ENCODE data around the gene TRPV2. TPM values are rescaled to one million over a fixed set of nuclear protein-coding genes. Genes with fewer than 3 reads are reported as not detected.

Gene TRPV2
- total and polyA plus RNA-seq, 2 of the 4 experiments (the other 2 are of a cell fraction): 30.8 to 32.8 TPM

DNA sequence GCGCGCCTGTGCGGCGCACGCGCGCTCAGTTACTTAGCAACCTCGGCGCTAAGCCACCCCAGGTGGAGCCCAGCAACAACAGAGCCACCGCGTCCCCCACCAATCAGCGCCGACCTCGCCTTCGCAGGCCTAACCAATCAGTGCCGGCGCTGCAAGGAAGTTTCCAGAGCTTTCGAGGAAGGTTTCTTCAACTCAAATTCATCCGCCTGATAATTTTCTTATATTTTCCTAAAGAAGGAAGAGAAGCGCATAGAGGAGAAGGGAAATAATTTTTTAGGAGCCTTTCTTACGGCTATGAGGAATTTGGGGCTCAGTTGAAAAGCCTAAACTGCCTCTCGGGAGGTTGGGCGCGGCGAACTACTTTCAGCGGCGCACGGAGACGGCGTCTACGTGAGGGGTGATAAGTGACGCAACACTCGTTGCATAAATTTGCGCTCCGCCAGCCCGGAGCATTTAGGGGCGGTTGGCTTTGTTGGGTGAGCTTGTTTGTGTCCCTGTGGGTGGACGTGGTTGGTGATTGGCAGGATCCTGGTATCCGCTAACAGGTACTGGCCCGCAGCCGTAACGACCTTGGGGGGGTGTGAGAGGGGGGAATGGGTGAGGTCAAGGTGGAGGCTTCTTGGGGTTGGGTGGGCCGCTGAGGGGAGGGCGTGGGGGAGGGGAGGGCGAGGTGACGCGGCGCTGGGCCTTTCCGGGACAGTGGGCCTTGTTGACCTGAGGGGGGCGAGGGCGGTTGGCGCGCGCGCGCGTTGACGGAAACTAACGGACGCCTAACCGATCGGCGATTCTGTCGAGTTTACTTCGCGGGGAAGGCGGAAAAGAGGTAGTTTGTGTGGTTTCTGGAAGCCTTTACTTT is 34.5 kb upstream of the TRPV2 start, which contains the start of gene UBB:
Gene UBB, plus strand, starts transcription at position 452 of the 856 bp plus-strand sequence. CDS start 817 bp downstream, outside the sequence.
- peak within 1 kb of the TSS; percentile 71 for H2AK9ac ChIP-seq (replicated peaks; ENCODE audit: low read depth, low read length, poor library complexity)
- H3K4ac ChIP-seq (ENCODE audit: low read depth, low read length): peak within 1 kb of the TSS; percentile 95
- H2BK15ac ChIP-seq (ENCODE audit: low read depth, low read length): no peak within 1 kb of the TSS; the same call in 2 of the 3 replicates
- ATAC-seq (ENCODE audit: low read depth): peak; percentile 96
- peak within 1 kb of the TSS; percentile 93 for H3K9ac ChIP-seq (ENCODE audit: low read depth, low read length)
- peak; percentile 99 for DNase-seq
- TF ChIP-seq CEBPB (IDR thresholded peaks at IDR 0.05; ENCODE audit: low read depth, low read length) (peak; percentile 99), SMC3 (IDR thresholded peaks at IDR 0.05; ENCODE audit: low read depth, low read length) (no peak), BHLHE40 (IDR thresholded peaks at IDR 0.05; ENCODE audit: low read depth, low read length) (peak; percentile 36; the same call in 1 of the 2 replicates), FOS (IDR thresholded peaks at IDR 0.05; ENCODE audit: low read depth, low read length) (0 out of 2 replicates have a peak, but pooled peaks have one; percentile 24), NFE2L2 (IDR thresholded peaks at IDR 0.05; ENCODE audit: low read depth, low read length) (peak; percentile 54; the same call in 1 of the 2 replicates), CHD1 (IDR thresholded peaks at IDR 0.05; ENCODE audit: low read depth, low read length) (peak; percentile 37; the same call in 1 of the 2 replicates), RFX5 (IDR thresholded peaks at IDR 0.05; ENCODE audit: low read depth, low read length) (peak; percentile 91), POLR2A (IDR thresholded peaks at IDR 0.05; ENCODE audit: low read depth, low read length) (peak; percentile 99), MAZ (IDR thresholded peaks at IDR 0.05; ENCODE audit: borderline replicate concordance, low read depth, low read length) (no peak; the same call in 1 of the 2 replicates), MXI1 (IDR thresholded peaks at IDR 0.05; ENCODE audit: borderline replicate concordance, low read depth, low read length) (peak; percentile 62)
- TF ChIP-seq, protein P1, sequence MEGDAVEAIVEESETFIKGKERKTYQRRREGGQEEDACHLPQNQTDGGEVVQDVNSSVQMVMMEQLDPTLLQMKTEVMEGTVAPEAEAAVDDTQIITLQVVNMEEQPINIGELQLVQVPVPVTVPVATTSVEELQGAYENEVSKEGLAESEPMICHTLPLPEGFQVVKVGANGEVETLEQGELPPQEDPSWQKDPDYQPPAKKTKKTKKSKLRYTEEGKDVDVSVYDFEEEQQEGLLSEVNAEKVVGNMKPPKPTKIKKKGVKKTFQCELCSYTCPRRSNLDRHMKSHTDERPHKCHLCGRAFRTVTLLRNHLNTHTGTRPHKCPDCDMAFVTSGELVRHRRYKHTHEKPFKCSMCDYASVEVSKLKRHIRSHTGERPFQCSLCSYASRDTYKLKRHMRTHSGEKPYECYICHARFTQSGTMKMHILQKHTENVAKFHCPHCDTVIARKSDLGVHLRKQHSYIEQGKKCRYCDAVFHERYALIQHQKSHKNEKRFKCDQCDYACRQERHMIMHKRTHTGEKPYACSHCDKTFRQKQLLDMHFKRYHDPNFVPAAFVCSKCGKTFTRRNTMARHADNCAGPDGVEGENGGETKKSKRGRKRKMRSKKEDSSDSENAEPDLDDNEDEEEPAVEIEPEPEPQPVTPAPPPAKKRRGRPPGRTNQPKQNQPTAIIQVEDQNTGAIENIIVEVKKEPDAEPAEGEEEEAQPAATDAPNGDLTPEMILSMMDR (conservative IDR thresholded peaks at IDR 0.05; ENCODE audit: low read depth, low read length): 0 out of 2 replicates have a peak, but pooled peaks have one; percentile 11
- TF ChIP-seq, protein P2, sequence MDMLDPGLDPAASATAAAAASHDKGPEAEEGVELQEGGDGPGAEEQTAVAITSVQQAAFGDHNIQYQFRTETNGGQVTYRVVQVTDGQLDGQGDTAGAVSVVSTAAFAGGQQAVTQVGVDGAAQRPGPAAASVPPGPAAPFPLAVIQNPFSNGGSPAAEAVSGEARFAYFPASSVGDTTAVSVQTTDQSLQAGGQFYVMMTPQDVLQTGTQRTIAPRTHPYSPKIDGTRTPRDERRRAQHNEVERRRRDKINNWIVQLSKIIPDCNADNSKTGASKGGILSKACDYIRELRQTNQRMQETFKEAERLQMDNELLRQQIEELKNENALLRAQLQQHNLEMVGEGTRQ (IDR thresholded peaks at IDR 0.05; ENCODE audit: low read depth, low read length): no peak; the same call in 1 of the 2 replicates
- peaks cover 42% of the 10 kb centered on the region for H4K20me1 ChIP-seq (ENCODE audit: insufficient read depth, low read length)
- H3K4me3 ChIP-seq (ENCODE audit: insufficient read depth, low read depth, low read length): peak within 1 kb of the TSS; percentile 82
- peak within 1 kb of the TSS; percentile 95 for H2BK5ac ChIP-seq (ENCODE audit: low read depth, low read length, poor library complexity, severe bottlenecking)
- peak within 1 kb of the TSS; percentile 98 for H3K14ac ChIP-seq (replicated peaks; ENCODE audit: low read depth, low read length)
- H3K9me1 ChIP-seq (ENCODE audit: insufficient read depth, low read length): 0 out of 2 replicates have a peak, but pooled peaks cover 6% of the 10 kb centered on the region
- H3K4me2 ChIP-seq (ENCODE audit: low read depth, low read length): peak within 1 kb of the TSS; percentile 98
- peaks cover 20% of the 10 kb centered on the region for H3K36me3 ChIP-seq (ENCODE audit: control insufficient read depth, insufficient read depth, low read length)
- H3K27me3 ChIP-seq (ENCODE audit: control insufficient read depth, insufficient read depth, low read length): no peaks in the 10 kb centered on the region
- H3K4me1 ChIP-seq (ENCODE audit: control insufficient read depth, insufficient read depth, low read length): peaks cover 4% of the 10 kb centered on the region; the same call in 1 of the 2 replicates
- H3K18ac ChIP-seq (ENCODE audit: low read depth, low read length): peak within 1 kb of the TSS; percentile 81
- no peaks in the 10 kb centered on the region for H3K9me3 ChIP-seq (ENCODE audit: control insufficient read depth, insufficient read depth, low read length)
- peak within 1 kb of the TSS; percentile 91 for H2AFZ ChIP-seq (replicated peaks; ENCODE audit: low read length, poor library complexity)
- peak within 1 kb of the TSS; percentile 79; the same call in 1 of the 2 replicates for H4K5ac ChIP-seq (ENCODE audit: low read depth, low read length)
- peak within 1 kb of the TSS; percentile 92 for H4K91ac ChIP-seq (ENCODE audit: insufficient read depth, low read depth, low read length)
- peak within 1 kb of the TSS; percentile 86 for H2BK20ac ChIP-seq (ENCODE audit: low read depth, low read length)
- peak within 1 kb of the TSS; percentile 98 for H2BK120ac ChIP-seq (ENCODE audit: low read depth, low read length)
- H3K27ac ChIP-seq (ENCODE audit: insufficient read depth, low read length): peak within 1 kb of the TSS; percentile 97
- in situ Hi-C loops (cut with MboI; ENCODE audit: low sequenced_read_pairs) (loop anchor here (5.0 kb wide), 1 partner anchor 56 kb away; no protein-coding TSS in a partner anchor), dilution Hi-C loops (cut with HindIII; ENCODE audit: low sequenced_read_pairs, unreplicated experiment) (no loop called here), intact Hi-C loops (cut with micrococcal nuclease) (no loop called here)
- BruUV-seq (replicated peaks): no TSS peak
- H2AK5ac ChIP-seq (ENCODE audit: low read depth, low read length): peak within 1 kb of the TSS; percentile 99
- peak within 1 kb of the TSS; percentile 94 for H3K23ac ChIP-seq (ENCODE audit: low read depth, low read length)
- ChIA-PET POLR2A (ENCODE audit: unreplicated experiment) (interaction anchor here (0.6 to 1.5 kb wide), 13 partner anchors 9 to 1828 kb away, joined by 3 to 10 read pairs (median 5); no protein-coding TSS in a partner anchor), CTCF (interaction anchor here (1.3 kb wide), 1 partner anchor 17 kb away, joined by 10 read pairs; no protein-coding TSS in a partner anchor)
- peak within 1 kb of the TSS; percentile 99 for H3K56ac ChIP-seq (ENCODE audit: extremely low read depth, insufficient read depth, low read length)
- peaks cover 7 to 30% of the 10 kb centered on the region in 2 experiments; a peak in 3 of 4 replicates for H3K79me1 ChIP-seq (ENCODE audit: low read depth in 1 of 2, low read length in 2 of 2)
- 1% methylated on average over 31 of the region's 67 CpGs; no CpG with 5 or more reads in 1 of the 2 experiments for WGBS, 2 experiments (ENCODE audit: extremely low coverage in 2 of 2, insufficient read length in 1 of 2)
- H4K8ac ChIP-seq (ENCODE audit: low read depth in 2 of 2, low read length in 2 of 2): peak within 1 kb of the TSS; percentile 63 to 98

Data from IMR-90 (cell line).